Measurements from ENCODE around the gene SREK1IP1.

The SREK1IP1 gene

DNA sequence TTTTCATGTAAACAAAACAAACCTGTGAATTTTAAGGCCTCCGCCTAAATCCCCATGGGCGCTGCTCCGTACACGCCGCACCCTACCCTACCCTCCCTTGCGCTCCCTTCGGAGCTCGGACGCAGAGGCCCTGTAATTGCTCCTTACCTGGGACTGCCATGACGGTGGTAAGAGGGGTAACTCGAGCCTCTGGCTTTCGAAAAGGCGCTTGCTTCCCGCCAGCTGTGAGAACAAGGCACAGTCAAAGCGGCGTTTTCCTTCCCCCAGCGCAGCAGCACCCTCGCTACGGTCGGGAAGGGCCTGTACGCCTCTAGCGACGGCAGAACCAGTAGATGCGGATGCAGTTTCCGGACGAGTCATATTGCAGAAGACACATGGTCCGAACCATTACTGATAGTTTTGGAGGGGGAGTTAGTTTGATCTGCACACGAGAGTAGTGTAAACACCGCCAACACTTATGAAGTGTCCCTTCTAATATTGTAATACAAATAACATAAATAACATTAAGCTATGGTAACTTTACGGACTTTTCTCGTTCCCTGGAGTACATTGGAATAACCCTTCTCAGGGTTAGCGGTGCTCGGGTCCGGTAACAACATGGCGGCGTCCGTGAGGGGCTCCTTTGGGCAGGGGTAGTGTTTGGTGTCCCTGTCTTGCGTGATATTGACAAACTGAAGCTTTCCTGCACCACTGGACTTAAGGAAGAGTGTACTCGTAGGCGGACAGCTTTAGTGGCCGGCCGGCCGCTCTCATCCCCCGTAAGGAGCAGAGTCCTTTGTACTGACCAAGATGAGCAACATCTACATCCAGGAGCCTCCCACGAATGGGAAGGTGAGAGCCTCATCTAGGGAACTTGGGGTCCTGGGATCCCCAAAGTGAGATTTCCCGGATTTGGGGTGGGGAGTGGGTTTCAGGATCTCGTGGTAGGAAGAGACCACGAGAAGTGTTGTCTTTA is at the start of gene SREK1IP1, which contains the start of gene CWC27:
TSS of gene SREK1IP1 (minus strand) at position 334 of the 955 bp plus-strand sequence. CDS start at position 160, 174 bp downstream.
TSS of gene CWC27 (plus strand) at position 573 of the 955 bp plus-strand sequence. CDS start at position 790, 217 bp downstream.
- FAIRE-seq: no peak

DNA sequence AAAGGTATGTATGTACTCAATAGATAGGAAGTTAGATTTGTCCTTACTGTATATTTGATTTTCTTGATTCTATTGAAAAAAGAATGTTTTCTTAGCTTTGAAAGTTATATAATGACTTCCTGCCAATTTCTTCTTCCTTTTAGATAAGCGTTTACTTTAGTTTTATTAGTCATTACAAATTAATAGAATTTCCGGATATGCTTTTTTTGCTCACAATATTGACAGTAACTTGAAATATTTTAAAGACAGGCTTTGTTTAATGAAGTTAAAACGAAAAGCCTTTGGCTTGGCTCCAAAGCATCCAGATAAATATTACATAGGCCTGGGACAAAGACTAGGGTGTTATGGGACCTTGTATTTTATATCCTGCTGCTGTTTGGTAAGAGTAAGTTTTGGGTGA is 49.8 kb upstream of the SREK1IP1 start:
- no peak for FAIRE-seq

DNA sequence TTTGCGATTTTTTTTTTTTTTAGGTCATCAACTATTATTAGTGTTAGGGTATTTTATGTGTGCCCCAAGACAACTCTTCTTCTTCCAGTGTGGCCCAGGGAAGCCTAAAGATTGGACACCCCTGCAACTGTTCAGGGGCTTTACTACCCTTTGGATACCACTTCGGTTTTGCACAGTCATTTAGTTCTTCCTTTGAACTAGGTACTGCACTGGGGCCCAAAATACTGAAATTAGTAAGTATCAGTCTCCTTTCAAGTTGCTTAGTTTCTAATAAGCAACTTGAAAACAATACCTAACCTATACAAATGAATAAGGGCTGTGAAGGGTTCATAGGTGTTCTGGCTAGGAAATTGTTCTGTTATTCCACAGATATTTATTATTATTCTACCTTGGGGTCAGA is 45.6 kb upstream of the SREK1IP1 start:
- FAIRE-seq: no peak

DNA sequence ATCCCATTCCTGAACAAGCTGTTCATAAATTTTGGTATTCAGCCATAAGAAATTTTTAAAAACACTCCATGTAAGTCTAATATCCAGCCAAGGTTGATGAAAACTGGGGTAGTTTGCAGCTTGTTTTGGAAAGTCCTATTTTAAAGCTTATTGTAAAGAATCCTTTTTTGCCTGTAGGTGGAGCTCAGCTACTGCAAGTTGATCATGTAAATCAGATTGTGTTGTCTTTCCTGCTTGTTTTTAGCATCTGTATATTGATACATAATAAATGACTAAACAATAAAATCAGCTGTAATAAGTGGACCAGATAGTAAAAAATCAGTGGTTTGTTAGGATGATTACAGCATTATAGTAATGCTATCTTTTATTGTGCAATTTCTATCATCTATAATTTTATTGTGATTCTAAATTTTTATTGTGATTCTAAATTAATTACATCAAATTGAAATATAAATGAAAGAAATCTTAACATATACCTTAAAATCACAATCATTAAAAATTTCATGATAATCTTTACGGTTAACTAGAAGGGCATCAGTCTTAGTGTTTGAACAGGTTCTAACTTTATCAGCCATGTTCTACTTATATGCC is 42.7 kb upstream of the SREK1IP1 start:
- FAIRE-seq: peak; percentile 96

DNA sequence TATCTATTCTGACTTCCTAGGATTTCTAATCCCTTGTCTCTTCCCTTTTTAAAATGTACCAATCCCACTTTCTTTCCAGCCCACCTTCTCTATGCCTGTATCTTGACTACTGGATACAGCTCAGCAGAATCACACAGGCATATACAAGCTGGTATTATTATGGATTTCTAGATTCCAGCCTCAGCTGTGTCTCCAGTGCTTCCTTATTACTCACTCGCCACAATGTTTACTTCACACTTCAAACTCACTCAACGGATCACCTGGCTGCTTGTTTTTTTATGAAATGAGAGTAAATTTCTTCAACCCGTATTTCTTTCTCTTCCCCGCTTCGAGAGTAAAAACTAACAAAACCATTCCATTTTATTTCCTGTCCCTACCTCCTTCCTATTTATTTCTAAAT is 39.0 kb upstream of the SREK1IP1 start:
- FAIRE-seq: no peak

DNA sequence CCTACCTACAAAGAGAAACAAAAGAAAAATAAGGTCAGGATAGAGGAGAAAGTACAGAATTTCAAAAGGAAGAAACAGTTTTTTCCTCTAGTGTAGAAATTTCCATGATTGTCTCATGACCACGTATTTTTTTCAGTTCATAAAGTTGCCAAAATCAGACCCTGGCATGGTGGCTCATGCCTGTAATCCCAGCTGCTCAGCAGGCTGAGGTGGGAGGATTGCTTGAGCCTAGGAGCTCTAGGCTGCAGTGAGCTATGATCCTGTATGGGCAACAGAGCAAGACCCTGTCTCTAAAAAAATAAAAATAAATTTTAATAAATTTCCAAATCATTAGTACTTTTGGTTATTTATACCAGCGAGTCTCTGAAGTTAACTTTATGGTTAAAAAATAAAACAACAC is 38.0 kb upstream of the SREK1IP1 start:
- FAIRE-seq: no peak

DNA sequence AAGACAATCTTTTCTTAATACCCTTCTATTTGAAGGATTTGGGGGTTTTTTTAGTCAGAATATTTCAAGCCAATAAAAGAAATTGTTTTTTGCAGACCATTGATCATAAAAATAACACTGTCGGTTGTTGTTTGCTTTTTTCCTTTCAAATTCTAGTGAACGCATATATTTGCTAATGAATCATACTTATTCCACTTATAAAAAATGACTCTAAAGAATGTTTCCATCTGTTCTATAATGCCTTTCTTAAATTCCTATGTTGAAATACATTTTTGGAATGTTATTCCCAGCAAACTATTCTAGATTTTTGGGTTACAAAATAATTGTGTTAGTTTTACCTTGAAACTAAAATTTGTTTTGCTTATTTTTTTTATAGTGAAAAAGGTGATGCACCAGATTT is 32.4 kb upstream of the SREK1IP1 start:
- no peak for FAIRE-seq

DNA sequence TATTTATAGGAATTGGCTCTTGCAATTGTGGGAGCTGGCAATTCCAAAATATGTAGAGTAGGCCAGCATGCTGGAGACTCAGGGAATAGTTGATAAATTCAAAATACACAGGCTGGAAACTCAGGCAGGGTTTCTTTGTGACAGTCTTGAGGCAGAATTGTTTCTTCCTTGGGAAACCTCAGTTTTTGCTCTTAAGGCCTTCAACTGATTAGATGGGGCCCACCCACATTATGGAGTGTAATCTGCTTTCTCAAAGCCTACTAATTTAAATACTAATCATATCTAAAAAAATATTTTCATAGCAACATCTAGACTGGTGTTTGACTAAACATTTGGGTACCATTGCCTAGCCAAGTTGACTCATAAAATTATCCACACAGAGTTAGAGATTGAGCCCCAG is 27.8 kb upstream of the SREK1IP1 start:
- FAIRE-seq: no peak

DNA sequence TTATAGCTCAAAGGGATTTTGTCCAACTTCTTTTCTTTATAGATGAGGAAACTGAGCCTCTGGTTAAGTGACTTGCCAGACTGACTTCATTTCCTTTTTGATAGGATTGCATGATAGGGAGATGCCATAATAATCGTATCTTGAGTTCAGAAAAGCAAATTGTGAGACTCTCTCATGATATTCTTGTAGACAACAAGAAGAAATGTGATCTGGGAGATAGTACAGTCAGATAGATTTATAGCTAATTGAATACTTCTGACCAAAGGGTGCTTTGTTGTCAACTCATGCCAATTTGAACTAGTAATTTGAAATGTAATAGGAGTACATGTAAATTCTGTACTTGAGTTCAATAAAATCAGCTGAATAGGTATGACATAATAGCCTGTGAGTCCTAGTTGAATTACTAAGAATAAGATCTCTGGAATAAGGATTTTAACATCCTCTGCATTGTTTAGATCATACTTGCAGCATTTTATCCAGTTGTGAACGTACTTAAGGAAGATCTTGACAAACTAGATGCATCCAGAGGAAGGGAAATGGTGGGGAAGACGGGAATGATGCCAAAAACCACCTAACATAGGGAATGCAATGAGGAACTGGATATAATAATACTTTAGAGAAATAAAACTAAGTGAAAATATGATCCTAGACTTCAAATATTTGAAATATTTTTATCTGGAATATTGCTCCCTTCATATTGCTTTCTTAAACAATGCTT is 25.7 kb upstream of the SREK1IP1 start:
- FAIRE-seq: no peak

DNA sequence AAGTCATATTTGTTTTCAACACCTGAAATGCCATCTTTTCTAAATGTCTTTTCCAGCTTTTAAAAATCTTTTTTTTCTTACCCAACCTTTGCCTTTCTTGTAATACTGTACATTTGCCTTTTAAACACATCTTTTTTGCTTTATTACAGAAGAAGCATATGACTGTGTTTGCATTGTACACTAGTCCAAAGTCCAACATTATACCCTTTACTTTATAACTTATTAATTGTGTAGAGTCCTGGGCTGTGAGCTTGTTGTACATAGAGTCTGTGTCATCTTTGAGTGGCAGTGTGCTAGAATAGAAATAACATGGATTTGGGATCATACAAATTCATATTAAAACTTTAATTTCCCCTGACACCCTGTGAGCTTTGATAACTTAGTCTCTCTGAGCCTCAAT is 24.0 kb upstream of the SREK1IP1 start:
- no peak for FAIRE-seq

DNA sequence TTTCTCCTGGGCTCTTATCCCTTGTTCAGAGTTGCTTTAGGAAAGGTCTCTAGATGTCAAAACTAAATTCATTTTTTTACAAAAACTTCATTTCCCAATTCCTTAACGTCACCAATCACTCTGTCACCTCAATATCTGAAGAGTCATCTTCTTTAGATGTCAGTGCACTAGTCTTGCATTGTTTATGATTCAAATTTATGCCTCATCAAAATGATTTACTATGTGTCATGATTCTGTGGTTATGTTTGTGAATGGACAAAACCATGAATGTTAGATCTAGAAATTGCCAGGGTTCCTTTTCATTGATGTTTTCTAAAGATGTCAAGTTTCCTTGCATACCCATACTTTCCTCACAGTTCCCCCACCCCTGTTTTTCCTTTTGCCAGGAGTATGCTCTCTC is 21.7 kb upstream of the SREK1IP1 start:
- FAIRE-seq: no peak

DNA sequence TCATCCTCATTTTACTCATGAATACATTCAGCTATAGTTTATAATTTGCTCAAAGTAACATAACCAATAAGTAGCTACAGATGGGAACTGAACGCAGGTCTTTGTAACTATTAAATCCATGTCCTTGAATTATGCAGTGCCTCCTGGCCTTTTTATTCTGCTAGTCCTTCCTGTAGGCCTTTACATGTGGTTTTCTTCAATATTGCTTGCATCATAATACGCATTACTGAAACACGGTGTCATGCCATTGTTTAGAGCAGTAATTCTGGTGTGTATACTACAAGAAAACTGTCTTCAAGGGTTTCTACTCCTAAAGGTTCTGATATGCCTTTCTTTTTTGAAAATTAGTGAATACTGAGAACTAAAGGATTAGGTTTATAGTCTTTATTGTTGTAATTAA is 21.0 kb upstream of the SREK1IP1 start:
- no peak for FAIRE-seq

DNA sequence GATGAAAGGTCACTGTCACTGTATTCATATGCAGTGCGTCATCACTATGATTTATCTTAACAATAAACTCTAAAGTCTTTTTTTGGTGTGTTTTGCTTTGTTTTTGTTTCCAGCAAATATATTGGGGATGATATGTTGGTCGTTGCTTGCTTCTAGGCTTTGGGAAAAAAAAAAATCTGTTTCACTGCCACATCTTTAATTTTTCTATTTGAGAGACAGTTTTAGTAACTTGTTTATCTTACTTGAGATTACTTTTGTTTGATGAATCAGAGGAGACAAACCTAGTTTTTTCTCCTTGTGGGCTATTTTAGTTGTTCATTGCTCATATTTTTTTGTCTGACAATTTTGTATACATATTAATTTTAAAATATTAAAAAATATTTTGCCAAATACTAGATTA is 19.7 kb upstream of the SREK1IP1 start:
- no peak for FAIRE-seq

DNA sequence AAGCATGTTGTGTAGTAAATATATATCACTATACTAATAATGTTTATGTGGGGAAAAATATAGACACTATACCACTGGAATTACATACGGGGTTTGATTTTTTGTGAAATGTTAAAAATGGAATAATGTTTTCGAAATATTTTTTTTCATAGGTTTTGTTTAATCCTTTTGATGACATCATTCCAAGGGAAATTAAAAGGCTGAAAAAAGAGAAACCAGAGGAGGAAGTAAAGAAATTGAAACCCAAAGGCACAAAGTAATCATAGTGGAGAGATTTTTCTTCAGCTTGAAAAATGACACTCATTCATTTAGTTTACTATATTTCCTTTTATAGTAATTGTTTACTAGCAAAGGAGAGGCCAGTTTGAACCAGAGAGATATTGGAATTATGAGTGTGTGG is 17.9 kb upstream of the SREK1IP1 start:
- FAIRE-seq: no peak

DNA sequence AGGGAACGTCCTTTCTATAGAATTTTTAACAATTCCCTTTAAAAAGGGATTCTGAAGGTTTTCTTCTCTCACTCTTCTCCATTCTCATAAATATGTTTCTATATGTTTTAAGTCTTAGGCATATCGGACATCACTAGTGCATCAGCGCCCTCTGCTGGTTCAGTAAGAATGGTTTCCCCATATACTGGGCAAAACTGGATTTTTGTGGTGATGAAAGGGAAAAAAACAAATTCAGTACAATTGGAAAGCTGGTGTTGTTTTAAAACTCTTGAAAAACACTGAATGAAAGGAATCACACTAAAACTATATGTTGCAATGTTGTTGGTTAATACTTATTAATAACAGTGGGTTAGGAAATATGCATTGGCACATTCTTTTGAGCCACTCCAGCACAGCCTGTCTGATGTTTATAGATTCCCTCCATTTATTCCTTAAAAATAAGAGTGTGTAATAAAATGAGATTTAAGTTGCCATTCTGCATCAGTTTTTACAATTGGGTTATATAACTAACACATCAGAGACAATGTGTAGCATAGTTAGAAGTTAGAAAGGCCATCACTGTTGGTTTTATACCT is 16.0 kb upstream of the SREK1IP1 start:
- peak; percentile 99 for FAIRE-seq

DNA sequence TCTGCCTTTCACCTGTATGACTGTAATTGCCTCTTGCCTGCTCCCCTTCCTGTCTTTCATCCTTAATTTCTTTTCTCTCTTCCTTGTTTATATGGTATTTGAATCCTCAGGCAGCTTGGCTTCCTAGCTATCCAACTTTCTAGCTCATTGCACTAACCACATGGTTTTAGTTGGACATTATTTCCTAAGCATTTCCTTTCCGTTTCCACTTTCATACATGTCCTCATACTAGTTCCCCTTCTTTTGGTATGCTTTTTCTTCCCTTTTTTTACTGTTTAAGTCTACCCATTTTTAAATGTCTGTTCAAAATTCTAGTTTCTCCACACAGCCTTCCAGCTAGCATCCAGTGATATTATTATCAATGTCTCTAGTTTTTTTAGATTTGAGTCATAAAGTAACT is 6.8 kb upstream of the SREK1IP1 start:
- FAIRE-seq: no peak

DNA sequence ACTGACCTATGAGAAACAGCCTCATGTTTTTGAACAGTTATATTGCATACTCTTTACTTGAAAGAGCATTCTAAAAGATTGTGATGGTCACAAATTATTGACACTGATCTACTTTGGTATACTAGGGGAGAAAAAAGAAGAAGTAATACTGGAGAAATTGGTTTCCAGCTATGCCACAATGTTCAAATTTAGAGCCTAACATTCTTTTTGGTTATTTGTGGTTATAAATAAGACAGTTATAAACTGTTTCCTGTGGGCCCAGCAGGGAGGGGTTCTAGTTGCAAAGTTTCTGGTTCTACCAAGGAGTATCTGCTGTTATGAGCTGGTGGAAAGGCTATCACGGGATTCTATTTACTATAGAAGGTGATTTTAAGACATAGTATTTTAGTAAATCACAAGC is 5.0 kb upstream of the SREK1IP1 start:
- no peak for FAIRE-seq

DNA sequence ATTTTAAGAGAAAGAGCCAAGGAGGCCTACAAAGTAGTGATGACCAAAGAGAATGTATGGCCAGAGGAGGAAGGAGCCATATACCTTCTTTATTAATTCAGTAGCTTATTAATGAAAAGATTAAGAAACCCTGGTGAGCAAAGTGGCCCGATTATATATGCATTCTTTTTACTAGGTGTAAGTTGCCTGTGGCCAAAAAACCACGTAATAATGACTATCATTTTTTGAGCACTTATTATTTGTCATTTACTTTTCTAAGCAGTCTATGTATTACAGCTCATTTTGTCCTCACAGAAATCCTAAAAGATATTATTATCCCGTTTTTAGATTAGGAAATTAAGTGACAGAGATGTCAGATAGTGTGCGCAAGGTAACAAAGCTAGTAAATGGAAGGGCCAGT is 3.2 kb upstream of the SREK1IP1 start:
- FAIRE-seq: no peak

DNA sequence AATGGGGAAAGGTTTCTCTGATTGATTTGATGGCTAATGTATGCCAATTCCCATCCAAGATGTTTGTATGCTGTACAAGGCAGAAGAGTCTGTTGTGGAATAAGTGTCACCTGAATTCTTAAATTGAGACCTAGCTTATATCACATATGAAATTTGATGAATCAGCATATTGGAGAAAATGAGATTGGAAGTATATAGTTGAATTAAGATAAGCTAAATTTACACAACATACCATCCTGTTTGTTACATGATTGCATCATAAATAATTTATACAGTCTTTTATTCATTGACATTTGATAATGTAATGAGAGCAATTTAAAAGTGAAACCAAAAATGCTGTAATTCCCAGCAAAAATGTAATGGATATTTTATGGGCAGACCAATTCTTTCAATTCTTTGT is 1.4 kb upstream of the SREK1IP1 start:
- no peak for FAIRE-seq

DNA sequence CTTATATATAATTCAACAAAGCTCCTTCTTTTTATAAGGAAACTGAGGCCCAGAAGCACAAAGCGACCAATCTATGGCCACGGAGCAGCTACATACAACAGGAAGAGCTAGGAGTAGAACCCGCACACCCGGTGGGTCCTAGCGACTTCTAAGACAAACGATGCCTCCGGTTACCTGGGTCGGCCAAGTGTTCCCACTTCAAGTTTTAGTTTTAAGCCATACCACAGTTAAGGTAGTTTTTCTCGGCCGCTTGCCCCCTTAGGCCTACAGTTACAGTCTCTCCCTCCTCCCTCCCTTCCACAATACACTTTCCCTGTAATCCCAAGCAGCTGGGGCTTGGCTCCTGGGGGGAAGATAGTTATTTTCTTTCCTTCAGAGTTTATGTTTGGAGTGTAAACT is 533 bp downstream of the SREK1IP1 start:
- FAIRE-seq: no peak

DNA sequence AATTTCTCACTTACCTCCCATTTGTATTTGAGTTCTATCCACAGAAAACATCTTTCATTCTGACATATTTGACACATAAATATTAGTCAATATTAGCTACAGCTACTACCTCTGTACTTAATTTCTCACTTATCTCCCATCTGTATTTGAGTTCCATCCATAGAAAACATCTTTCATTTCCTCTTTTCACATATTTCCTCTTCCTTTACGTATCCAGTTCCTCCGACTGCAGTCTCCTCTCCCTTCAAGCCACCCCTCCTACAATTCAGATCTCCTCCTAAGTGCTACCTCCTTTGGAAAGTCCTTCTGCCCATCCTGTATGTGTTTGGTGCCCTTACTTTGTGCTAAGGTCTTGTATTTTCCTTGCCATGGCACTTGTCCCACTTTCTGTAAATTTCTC is 1.6 kb downstream of the SREK1IP1 start:
- no peak for FAIRE-seq

DNA sequence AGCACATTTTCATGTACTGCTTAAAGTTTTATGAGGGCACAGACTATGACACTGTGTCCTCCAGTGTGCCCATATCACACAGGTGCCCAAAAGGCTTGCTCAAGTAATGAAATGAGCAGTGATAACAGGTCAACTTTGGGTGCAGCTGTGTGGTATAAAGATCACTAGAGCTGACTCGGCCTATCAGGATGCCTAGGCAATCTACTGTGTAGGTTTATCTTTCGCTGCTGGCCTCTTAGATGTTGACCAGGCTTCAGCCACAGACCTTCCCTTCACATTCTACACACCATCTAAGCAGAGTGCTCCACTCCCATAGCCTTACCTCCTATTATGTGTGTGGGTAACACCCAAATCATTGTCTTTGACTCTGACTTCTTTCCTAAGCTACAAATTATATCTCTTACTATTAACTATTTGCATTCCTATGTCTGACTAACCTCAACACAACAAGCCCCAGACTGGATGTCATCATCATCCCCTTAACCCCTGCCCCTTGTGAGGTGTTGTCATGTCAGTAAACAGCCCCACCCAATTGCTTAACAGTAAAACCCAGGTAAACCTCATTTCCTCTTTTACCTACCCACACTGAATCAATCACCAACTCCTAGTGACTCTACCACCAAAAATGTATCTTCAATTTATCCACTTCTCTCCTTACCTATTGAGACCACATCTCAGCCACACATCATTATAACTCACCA is 2.5 kb downstream of the SREK1IP1 start:
- FAIRE-seq: no peak
